ENCODE measurements around the gene FOLR2.

GRCh38 chr11:72237112-72237931 lies 20.7 kb downstream of the FOLR2 start:
- TF ChIP-seq CTCF (IDR thresholded peaks at IDR 0.05) (no peak), POLR2A (IDR thresholded peaks at IDR 0.05) (no peak)

Measured in right lobe of liver (tissue), 4 donors.